ENCODE results near the gene CALCB.
"Not testable (repeated sequence)": the region's sequence is repeated elsewhere in the genome, so short reads cannot be mapped to it uniquely, and the experiment has no call there.

The CALCB gene, protein sequence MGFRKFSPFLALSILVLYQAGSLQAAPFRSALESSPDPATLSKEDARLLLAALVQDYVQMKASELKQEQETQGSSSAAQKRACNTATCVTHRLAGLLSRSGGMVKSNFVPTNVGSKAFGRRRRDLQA
- total RNA-seq: 0.09 to 0.58 (median 0.35) reads per million in 3 donors

DNA sequence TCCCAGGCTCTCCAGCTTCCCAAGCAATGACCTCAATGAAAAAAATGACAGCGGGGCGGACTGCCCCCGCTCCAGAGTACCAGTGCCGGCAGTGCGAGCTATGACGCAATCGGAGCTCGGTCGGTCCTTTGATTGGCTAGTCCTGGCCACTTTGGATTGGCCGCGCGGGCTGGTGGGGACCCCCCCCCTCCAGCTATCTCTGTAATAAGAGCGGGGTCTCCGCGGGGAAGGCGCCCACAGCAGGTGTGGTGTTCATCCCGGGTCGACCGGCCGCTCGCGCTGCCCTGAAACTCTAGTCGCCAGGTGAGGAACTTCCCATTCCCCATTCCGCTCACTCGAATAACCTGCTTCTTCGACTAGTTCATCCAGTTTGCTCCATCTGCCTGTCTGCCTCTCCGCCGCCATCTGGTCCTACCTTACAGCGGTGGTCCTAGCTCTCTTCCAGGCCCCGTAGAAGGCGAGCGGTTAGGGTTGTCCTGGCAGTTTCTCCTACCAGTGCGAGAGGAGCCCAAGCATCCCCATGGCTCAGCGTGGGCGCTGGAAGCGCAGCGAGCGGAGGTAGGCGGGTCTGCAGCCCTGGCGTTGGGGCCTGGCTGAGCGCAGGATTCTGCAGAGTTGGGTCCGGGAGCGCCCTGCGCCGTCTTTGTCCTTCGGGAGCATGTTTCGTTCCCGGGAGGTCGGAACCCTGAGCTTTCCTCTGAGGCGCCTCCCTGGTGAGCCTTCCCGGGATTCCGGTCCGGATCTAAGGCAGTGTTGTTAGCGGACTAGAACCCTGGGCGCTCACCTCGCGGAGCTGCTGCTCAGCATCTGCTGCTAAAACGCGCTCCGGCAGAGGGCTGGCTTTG lies at the start of gene CALCB:
Gene CALCB (plus strand): TSS at position 233 of the 845 bp plus-strand sequence. CDS start 1,126 bp downstream, outside the sequence.
- no peak for DNase-seq
- Histone ChIP-seq H3K4me3 (ENCODE audit: insufficient read depth, low read depth, low read length, poor library complexity, severe bottlenecking) (peak within 1 kb of the TSS; percentile 44), H3K36me3 (ENCODE audit: control insufficient read depth, insufficient read depth, low read length) (no peaks in the 10 kb centered on the region), H3K4me1 (ENCODE audit: control insufficient read depth, insufficient read depth, low read length, poor library complexity, severe bottlenecking) (peaks cover 18% of the 10 kb centered on the region), H3K9me3 (ENCODE audit: control insufficient read depth, low read length) (no peaks in the 10 kb centered on the region), H3K27ac (ENCODE audit: insufficient read depth, low read length, poor library complexity, severe bottlenecking) (no peak within 1 kb of the TSS), H3K27me3 (replicated peaks; ENCODE audit: control insufficient read depth, insufficient read depth, low read length, poor library complexity, severe bottlenecking) (peaks cover 14% of the 10 kb centered on the region)

DNA sequence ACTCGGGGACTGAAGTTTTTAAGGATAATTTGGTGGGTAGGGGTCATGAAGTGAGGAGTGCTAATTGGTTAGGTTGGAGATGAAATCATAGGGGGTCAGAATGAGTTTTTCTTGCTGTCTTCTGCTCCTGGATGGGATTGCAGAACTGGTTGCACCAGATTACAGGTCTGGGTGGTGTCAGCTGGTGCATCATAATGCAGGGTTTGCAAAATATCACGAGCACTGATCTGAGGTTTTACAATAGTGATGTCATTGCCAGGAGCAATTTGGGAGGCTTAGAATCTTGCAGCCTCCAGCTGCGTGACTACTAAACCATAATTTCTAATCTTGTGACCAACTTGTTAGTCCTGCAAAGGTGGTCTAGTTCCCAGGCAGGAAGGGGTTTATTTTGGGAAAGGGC lies 46.4 kb upstream of the CALCB start:
- no peaks in the 10 kb centered on the region for H3K36me3 ChIP-seq (ENCODE audit: control insufficient read depth, insufficient read depth, low read length)
- DNase-seq: no peak
- H3K4me3 ChIP-seq (ENCODE audit: insufficient read depth, low read depth, low read length, poor library complexity, severe bottlenecking): no peak overlapping the region
- no peak overlapping the region for H3K27ac ChIP-seq (ENCODE audit: insufficient read depth, low read length, poor library complexity, severe bottlenecking)
- no peaks in the 10 kb centered on the region for H3K9me3 ChIP-seq (ENCODE audit: control insufficient read depth, low read length)
- no peaks in the 10 kb centered on the region for H3K27me3 ChIP-seq (replicated peaks; ENCODE audit: control insufficient read depth, insufficient read depth, low read length, poor library complexity, severe bottlenecking)
- H3K4me1 ChIP-seq (ENCODE audit: control insufficient read depth, insufficient read depth, low read length, poor library complexity, severe bottlenecking): no peaks in the 10 kb centered on the region

DNA sequence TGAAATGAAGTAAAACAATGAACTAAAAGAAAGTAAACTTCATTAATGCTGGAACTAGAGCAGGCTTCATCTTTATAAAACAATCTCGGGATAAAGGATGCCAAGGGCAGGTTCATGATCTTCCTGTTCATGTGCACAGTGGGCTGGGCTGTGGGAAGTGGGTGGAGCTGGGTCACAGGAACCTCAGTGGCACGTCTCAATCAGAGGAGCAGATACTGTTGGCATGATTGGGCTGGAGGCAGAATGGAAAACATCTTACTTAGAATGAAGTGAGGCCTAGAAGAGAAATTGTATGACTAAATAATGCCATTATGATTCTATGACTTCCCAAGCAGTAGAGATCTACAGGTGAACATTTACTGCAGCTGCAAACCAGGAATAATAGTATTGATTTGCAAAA lies 45.4 kb upstream of the CALCB start:
- H3K4me1 ChIP-seq (ENCODE audit: control insufficient read depth, insufficient read depth, low read length, poor library complexity, severe bottlenecking): no peaks in the 10 kb centered on the region
- H3K27ac ChIP-seq (ENCODE audit: insufficient read depth, low read length, poor library complexity, severe bottlenecking): no peak overlapping the region
- H3K36me3 ChIP-seq (ENCODE audit: control insufficient read depth, insufficient read depth, low read length): no peaks in the 10 kb centered on the region
- no peak overlapping the region for H3K4me3 ChIP-seq (ENCODE audit: insufficient read depth, low read depth, low read length, poor library complexity, severe bottlenecking)
- no peaks in the 10 kb centered on the region for H3K27me3 ChIP-seq (replicated peaks; ENCODE audit: control insufficient read depth, insufficient read depth, low read length, poor library complexity, severe bottlenecking)
- no peaks in the 10 kb centered on the region for H3K9me3 ChIP-seq (ENCODE audit: control insufficient read depth, low read length)
- DNase-seq: no peak

DNA sequence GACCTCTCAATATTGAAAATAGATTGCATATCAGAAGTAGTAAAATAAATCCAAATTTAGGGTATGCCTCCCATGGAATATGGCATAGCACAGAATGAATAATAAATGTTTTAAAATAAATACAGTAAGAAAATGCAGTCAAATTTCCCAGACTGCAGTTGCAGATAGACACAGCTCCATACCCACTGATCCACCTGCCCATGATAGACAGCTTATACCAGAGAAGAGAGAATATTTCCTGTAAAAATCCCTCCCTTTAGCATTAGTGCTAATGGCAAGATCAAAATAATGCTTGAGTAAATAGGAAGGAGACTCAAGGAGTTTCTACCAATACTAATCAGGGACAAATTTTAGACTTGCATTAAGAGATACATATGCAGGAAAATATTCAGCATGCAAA lies 45.0 kb upstream of the CALCB start:
- no peak for DNase-seq
- no peaks in the 10 kb centered on the region for H3K9me3 ChIP-seq (ENCODE audit: control insufficient read depth, low read length)
- no peaks in the 10 kb centered on the region for H3K36me3 ChIP-seq (ENCODE audit: control insufficient read depth, insufficient read depth, low read length)
- H3K4me1 ChIP-seq (ENCODE audit: control insufficient read depth, insufficient read depth, low read length, poor library complexity, severe bottlenecking): no peaks in the 10 kb centered on the region
- no peaks in the 10 kb centered on the region for H3K27me3 ChIP-seq (replicated peaks; ENCODE audit: control insufficient read depth, insufficient read depth, low read length, poor library complexity, severe bottlenecking)
- H3K27ac ChIP-seq (ENCODE audit: insufficient read depth, low read length, poor library complexity, severe bottlenecking): no peak overlapping the region
- no peak overlapping the region for H3K4me3 ChIP-seq (ENCODE audit: insufficient read depth, low read depth, low read length, poor library complexity, severe bottlenecking)

DNA sequence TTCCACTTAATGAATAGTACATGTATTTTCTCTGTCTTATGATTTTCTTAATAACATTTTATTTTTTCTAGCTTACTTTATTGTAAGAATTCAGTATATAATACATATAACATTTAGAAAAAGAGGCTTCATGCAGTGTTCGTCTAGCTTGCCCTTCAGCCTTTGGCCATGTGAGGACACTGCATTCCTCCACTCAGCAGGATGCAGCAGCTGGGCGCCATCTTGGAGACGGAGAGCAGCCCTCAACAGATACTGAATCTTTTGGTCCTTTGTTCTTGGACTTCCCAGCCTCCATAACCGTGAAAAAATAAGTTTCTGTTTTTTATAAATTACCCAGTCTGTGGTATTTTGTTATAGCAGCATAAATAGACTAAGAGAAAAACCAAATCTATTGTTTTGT lies 41.4 kb upstream of the CALCB start:
- H3K4me3 ChIP-seq (ENCODE audit: insufficient read depth, low read depth, low read length, poor library complexity, severe bottlenecking); H3K9me3 ChIP-seq (ENCODE audit: control insufficient read depth, low read length); H3K27ac ChIP-seq (ENCODE audit: insufficient read depth, low read length, poor library complexity, severe bottlenecking); H3K4me1 ChIP-seq (ENCODE audit: control insufficient read depth, insufficient read depth, low read length, poor library complexity, severe bottlenecking); H3K36me3 ChIP-seq (ENCODE audit: control insufficient read depth, insufficient read depth, low read length); H3K27me3 ChIP-seq (replicated peaks; ENCODE audit: control insufficient read depth, insufficient read depth, low read length, poor library complexity, severe bottlenecking); DNase-seq: not testable (repeated sequence)

DNA sequence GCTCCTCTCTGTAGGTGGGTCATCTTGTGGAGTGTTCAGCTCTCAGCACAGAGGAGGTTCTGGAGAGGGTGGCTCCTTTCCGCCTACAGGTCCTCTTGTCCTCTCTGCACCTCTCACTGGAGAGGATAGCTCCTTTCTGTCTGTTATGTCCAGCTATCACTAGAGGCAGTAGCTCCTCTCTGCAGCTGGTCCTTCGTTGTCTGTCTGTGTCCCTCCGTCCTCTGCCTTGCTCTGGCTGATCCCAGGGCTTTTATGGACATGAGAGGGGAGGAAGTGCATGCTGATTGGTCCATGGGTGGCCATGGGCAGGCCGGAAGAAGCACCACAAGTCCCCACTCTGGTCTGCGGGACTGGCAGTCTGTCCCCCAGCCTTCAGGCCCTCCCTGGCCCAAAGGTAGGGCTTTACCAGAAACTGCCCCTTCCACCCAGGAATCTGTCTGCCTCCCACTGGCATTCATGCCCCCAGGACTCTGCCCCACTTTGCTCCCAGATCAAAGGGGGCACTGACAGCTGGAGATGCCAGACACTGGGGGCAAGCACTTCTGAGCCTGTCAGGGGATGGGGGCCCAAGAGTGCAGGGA lies 38.6 kb upstream of the CALCB start:
- no peak for DNase-seq
- no peaks in the 10 kb centered on the region for H3K27me3 ChIP-seq (replicated peaks; ENCODE audit: control insufficient read depth, insufficient read depth, low read length, poor library complexity, severe bottlenecking)
- no peak overlapping the region for H3K4me3 ChIP-seq (ENCODE audit: insufficient read depth, low read depth, low read length, poor library complexity, severe bottlenecking)
- no peak overlapping the region for H3K27ac ChIP-seq (ENCODE audit: insufficient read depth, low read length, poor library complexity, severe bottlenecking)
- no peaks in the 10 kb centered on the region for H3K4me1 ChIP-seq (ENCODE audit: control insufficient read depth, insufficient read depth, low read length, poor library complexity, severe bottlenecking)
- no peaks in the 10 kb centered on the region for H3K9me3 ChIP-seq (ENCODE audit: control insufficient read depth, low read length)
- H3K36me3 ChIP-seq (ENCODE audit: control insufficient read depth, insufficient read depth, low read length): no peaks in the 10 kb centered on the region

DNA sequence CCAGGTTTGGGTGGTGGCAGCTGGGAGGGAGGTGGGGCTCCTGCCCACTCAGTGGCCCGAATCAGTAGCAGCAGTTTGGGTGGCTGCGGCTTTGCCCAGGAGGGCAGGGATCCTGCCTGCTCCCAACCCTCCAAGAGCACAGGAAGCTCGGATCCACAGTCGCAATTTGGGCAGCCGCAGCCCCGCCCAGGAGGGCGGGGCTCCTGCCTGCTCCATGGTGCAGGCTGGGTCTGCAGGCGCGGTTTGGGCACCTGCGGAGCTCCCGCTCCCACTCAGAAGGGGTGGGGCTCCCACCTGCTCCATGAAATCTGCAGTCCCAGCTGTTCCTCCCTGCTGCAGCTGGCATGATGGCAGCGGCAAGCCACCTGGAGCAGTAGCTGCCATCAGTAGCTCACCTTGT lies 38.1 kb upstream of the CALCB start:
- no peak for DNase-seq
- H3K4me1 ChIP-seq (ENCODE audit: control insufficient read depth, insufficient read depth, low read length, poor library complexity, severe bottlenecking): no peaks in the 10 kb centered on the region
- no peaks in the 10 kb centered on the region for H3K9me3 ChIP-seq (ENCODE audit: control insufficient read depth, low read length)

DNA sequence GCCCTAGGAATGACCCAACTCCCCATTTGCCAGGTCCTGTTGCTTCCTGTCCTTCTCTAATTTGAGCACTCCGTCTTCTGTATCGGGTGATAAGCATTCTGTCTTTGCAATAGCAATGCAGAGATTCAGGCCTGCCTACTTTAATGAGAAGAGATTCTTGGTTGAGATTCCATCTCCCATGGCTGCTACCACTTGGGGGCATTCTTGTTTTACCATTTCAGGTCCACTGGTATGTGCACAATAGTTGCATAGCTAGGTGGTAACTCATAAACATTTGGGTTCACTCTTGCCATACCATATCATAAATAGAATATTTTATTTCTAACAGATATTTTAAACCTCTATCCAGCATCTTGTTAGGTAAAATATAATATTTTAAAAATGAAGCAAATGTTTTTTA lies 34.4 kb upstream of the CALCB start:
- Histone ChIP-seq H3K27ac (ENCODE audit: insufficient read depth, low read length, poor library complexity, severe bottlenecking) (no peak overlapping the region), H3K4me1 (ENCODE audit: control insufficient read depth, insufficient read depth, low read length, poor library complexity, severe bottlenecking) (no peaks in the 10 kb centered on the region), H3K36me3 (ENCODE audit: control insufficient read depth, insufficient read depth, low read length) (no peaks in the 10 kb centered on the region), H3K4me3 (ENCODE audit: insufficient read depth, low read depth, low read length, poor library complexity, severe bottlenecking) (no peak overlapping the region), H3K9me3 (ENCODE audit: control insufficient read depth, low read length) (no peaks in the 10 kb centered on the region), H3K27me3 (replicated peaks; ENCODE audit: control insufficient read depth, insufficient read depth, low read length, poor library complexity, severe bottlenecking) (no peaks in the 10 kb centered on the region)
- no peak for DNase-seq

More for the DNA sequence above, 38.1 kb upstream of the CALCB start:
- H3K27me3 ChIP-seq (replicated peaks; ENCODE audit: control insufficient read depth, insufficient read depth, low read length, poor library complexity, severe bottlenecking): no peaks in the 10 kb centered on the region
- H3K27ac ChIP-seq (ENCODE audit: insufficient read depth, low read length, poor library complexity, severe bottlenecking): no peak overlapping the region
- no peaks in the 10 kb centered on the region for H3K36me3 ChIP-seq (ENCODE audit: control insufficient read depth, insufficient read depth, low read length)
- H3K4me3 ChIP-seq (ENCODE audit: insufficient read depth, low read depth, low read length, poor library complexity, severe bottlenecking): no peak overlapping the region

DNA sequence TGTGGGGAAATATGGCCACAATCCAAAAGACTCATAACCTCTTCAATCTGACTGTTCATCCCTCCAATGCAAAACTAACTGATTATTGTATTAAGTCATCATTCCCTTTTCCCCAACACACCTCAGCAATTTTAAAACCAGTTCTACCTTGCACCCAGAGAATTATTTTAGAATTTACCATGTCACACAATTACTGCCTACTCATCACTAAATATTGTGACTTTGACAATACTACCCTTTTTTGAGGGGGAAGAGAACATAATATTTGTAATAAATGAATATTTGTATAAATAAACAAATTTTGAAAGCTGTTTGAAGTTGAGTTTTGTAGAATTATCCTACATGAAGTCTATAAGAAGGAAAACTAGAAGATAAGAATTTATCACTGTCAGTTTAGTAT lies 28.2 kb upstream of the CALCB start:
- Histone ChIP-seq H3K4me1 (ENCODE audit: control insufficient read depth, insufficient read depth, low read length, poor library complexity, severe bottlenecking) (no peaks in the 10 kb centered on the region), H3K9me3 (ENCODE audit: control insufficient read depth, low read length) (no peaks in the 10 kb centered on the region), H3K27ac (ENCODE audit: insufficient read depth, low read length, poor library complexity, severe bottlenecking) (no peak overlapping the region), H3K36me3 (ENCODE audit: control insufficient read depth, insufficient read depth, low read length) (no peaks in the 10 kb centered on the region), H3K4me3 (ENCODE audit: insufficient read depth, low read depth, low read length, poor library complexity, severe bottlenecking) (no peak overlapping the region), H3K27me3 (replicated peaks; ENCODE audit: control insufficient read depth, insufficient read depth, low read length, poor library complexity, severe bottlenecking) (no peaks in the 10 kb centered on the region)
- DNase-seq: no peak

DNA sequence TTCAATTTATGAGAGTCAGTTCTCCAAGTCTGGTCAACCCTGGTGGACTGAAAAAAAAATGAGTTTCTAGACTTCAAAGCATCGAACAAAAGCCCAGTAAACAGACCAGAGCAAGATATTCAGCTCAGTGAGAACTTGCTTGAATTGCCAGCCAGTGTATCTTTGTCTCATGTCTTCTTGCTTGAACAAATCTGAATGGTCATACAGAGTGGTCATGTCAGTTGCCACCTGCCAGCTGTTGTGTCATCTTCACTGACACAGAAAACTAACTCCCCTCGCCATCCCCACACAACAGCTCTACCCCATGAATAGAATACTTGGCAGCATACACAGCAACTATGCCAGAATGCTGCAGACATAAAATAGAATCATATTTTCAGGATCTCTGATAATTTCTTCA lies 27.5 kb upstream of the CALCB start:
- no peaks in the 10 kb centered on the region for H3K4me1 ChIP-seq (ENCODE audit: control insufficient read depth, insufficient read depth, low read length, poor library complexity, severe bottlenecking)
- no peaks in the 10 kb centered on the region for H3K36me3 ChIP-seq (ENCODE audit: control insufficient read depth, insufficient read depth, low read length)
- DNase-seq: no peak
- no peak overlapping the region for H3K27ac ChIP-seq (ENCODE audit: insufficient read depth, low read length, poor library complexity, severe bottlenecking)
- H3K4me3 ChIP-seq (ENCODE audit: insufficient read depth, low read depth, low read length, poor library complexity, severe bottlenecking): no peak overlapping the region
- no peaks in the 10 kb centered on the region for H3K9me3 ChIP-seq (ENCODE audit: control insufficient read depth, low read length)
- no peaks in the 10 kb centered on the region for H3K27me3 ChIP-seq (replicated peaks; ENCODE audit: control insufficient read depth, insufficient read depth, low read length, poor library complexity, severe bottlenecking)
